Retinal pigment epithelial cell (primary cell): ENCODE measurements around the gene MISFA.
"Not testable (repeated sequence)": the region's sequence is repeated elsewhere in the genome, so short reads cannot be mapped to it uniquely, and the experiment has no call there.

Experiments
- DNase-seq: peaks from one replicate; pipeline ENCODE4 v3.0.0-alpha.2; 2010; ENCODE audit warnings: low read depth
- H3K4me3 ChIP-seq: 2 replicates; pipeline ENCODE4 v1.5.1; 2011; ENCODE audit warnings: mild to moderate bottlenecking, low read length, control low read depth, moderate library complexity
- TF ChIP-seq, protein P1 (sequence below): conservative IDR thresholded peaks from 2 replicates; pipeline ENCODE4 v1.5.1; 2011; ENCODE audit warnings: low read depth, low read length, control low read depth, inconsistent platforms

Gene MISFA

DNA sequence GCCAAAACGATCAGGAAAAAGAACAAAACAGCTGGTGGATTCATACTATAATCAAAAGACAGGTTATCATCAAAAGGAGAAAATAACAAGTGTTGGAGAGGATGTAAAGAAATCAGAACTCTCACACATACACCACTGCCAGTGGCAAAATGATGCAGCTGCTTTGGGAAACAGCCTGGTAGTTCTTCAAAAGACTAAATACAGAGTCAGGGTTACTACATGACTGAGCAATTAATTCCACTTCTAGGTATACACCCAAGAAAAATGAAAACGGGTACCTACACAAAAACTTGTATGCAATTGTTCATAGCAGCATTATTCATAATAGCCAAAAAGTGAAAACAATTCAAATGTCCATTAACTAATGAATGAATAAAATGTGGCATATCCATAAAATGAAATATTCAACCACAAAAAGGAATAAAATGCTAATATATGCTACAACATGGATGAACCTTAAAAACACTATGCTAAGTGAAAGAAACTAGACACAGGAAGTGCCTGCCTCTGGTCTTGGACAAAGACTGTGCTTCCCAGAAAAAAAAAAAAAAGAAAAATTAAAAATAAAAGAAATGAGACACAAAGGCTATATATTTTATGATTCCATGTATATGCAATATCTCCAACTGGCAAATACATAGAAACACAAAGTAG lies 19.3 kb upstream of the MISFA start:
- TF ChIP-seq, protein P1, sequence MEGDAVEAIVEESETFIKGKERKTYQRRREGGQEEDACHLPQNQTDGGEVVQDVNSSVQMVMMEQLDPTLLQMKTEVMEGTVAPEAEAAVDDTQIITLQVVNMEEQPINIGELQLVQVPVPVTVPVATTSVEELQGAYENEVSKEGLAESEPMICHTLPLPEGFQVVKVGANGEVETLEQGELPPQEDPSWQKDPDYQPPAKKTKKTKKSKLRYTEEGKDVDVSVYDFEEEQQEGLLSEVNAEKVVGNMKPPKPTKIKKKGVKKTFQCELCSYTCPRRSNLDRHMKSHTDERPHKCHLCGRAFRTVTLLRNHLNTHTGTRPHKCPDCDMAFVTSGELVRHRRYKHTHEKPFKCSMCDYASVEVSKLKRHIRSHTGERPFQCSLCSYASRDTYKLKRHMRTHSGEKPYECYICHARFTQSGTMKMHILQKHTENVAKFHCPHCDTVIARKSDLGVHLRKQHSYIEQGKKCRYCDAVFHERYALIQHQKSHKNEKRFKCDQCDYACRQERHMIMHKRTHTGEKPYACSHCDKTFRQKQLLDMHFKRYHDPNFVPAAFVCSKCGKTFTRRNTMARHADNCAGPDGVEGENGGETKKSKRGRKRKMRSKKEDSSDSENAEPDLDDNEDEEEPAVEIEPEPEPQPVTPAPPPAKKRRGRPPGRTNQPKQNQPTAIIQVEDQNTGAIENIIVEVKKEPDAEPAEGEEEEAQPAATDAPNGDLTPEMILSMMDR: no peak
- H3K4me3 ChIP-seq: no peak overlapping the region
- DNase-seq: no peak

DNA sequence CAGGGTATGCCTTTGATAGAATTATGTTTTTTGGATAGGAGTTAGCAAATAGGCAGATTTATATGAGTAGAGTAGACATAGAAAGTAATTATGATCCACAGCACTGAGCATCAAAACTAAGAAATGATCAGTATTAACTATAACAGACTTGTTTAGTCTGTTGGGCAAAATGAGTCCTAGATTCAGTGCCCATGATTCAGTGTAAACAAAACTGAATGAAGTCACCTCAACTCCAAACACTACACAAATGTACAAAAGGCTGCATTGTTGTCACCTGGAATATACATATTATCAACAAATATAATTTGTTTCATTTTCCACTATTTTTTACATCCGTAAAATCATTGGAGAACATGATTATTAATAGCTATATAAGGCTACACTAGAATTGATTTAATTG lies 17.8 kb upstream of the MISFA start:
- TF ChIP-seq, protein P1: no peak
- no peak overlapping the region for H3K4me3 ChIP-seq
- no peak for DNase-seq

DNA sequence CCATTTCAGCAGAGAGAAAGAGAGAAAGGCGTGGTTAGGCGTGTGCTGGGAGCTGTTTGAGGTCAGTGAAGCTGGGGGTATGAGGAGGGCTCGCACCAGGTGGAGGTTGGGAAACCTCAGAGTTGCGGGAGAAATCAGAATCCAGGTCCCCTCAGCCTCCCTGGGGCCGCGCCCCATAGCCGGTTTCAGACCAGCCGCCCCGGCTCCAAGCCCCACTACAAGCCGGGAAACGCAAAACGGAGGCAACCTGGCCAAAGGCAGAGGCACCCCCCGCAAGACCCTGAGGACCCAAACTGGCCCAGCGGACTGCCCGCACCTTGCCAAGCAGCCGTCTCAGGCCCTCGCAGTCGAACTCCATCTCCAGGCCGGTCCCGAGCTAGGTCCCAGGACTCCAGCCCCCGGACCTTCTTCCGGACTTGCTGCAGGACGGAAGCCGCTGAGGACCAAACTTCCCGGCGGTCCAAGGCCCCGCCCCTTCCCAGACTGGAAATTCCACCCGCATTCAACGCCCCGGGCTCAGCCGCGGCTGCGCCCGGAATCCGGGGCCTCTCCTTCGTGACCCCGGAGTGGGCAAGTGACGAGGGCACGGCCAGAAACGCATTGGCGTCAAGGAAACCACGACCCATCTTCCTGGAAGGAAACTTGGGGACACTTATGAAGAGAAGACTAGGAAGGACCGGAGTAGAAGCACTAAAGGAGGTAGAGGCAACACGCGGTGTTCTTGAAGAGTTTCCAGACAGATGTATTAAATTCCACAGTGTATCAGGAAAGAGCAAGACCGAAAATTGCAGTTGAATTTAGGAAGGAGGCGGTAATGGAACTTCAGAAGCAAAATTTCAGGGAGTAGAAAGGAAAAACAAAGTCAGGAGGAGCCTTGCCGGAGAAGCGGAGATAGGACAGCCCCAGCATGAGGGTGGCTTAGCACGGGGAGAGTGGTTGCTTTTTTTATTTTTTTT lies 11.0 kb upstream of the MISFA start, which contains the start of gene UEVLD:
Gene UEVLD (minus strand): TSS at position 438 of the 956 bp plus-strand sequence. CDS start 80 bp downstream, at position 358.
- TF ChIP-seq, protein P1: no peak
- peak; percentile 68 for DNase-seq
- peak within 1 kb of the TSS; percentile 98 for H3K4me3 ChIP-seq

DNA sequence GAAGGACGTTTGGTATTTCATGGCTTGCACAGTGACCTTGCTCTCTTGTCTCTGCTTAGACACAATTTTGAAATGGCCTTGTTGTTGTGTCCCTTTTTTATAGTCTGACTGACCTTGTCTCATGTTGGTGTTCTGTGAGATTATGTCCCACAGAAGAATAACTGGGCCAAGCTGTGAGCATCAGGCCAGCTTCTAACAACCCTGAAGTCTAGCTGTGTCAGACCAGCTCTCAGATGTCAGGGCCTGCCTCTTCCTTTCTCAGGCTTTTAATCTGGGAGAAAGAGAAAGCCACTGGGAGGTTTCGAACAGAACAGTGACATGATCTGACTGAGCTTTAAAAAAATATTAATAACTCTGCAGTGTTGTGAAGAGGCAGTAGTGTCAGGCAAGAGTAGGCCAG lies 9.0 kb upstream of the MISFA start:
- DNase-seq: no peak
- TF ChIP-seq, protein P1: no peak
- no peak overlapping the region for H3K4me3 ChIP-seq

DNA sequence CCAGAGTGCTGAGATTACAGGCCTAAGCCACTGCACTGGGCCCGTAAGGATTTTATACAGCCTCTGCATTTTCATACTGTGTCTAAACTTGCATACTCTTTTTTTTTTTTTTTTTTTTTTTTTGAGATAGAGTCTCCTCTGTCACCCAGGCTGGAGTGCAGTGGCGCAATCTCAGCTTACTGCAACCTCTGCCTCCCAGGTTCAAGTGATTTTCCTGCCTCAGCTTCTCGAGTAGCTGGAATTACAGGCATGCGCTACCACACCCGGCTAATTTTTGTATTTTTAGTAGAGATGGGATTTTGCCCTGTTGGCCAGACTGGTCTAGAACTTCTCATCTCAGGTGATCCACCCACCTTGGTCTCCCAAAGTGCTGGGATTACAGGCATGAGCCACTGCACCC lies 5.5 kb upstream of the MISFA start:
- not testable (repeated sequence) for DNase-seq, H3K4me3 ChIP-seq

DNA sequence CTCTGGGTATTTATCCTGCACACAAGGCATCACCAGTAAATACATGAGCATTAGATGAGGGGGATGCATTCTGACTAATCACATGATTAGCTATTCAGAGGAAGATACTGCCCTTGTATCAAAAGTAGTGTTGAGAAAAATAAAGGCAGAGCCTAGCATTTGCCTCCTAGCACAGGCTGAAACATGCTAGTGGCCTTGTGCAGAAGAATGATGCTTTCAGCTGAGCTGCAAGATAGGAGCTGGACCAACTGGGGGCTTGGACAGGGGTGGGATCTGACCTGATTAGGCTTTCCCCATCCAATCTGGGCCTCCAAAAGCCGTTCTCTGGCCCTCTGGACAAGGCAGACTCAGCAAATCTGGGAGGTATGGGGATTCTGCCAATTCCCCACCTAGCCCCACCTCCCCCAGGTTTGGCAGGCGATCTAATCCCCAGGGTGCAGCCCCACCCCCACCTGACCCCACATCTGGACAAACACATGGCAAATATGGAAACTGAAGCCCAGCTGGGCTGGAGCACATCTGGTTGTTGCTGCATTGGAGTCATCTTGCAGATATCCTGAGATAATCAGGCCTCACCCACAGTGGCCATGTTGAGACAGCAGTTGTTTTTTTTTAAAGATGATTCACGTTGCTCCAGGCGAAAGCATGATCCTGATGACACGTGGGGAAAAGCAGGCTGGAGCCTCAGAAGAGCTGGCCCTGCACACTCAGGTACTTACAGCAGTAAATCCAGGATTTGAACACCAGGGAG lies 4.4 kb upstream of the MISFA start:
- TF ChIP-seq, protein P1: no peak
- H3K4me3 ChIP-seq: no peak overlapping the region
- no peak for DNase-seq

DNA sequence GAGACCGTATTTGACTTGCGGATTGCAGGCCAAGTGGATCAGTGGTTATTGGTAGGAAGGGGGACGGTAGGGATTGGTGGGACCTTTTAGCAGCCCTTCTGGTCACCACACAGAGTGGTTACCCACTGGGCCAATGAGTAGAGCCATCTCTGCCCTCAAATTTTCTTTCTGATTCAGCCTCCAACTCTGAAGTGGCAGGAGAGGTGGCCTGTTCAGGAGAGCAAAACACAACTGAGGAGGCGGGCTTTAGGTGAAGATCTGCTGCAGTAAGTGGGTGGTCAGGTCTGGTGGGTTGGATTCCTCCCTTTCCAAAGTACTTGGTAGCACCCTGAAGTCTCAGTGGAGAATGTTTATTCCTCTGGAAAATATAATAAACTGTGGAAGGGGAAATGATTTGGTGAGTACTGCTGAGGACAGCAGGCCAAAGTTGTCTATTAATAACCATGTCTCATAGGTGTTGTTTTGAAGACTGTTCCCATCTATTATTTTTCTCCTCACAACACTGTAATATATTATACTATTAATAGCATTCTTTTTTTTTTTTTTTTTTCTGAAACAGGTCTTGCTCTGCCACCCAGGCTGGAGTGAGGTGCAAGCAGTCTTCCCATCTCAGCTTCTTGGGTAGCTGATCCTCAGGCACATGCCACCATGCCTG lies 1.5 kb downstream of the MISFA start:
- H3K4me3 ChIP-seq: no peak overlapping the region
- no peak for DNase-seq
- TF ChIP-seq, protein P1: no peak
